ENCODE measurements around the gene SMAP2.

SMAP2 gene

GRCh38 chr1:40391688-40392145 is 18.2 kb downstream of the SMAP2 start:
- DNase-seq, result no peak

- DNase-seq, result no peak
These were observed 18.7 kb downstream of the SMAP2 start for GRCh38 chr1:40392221-40392620.

DNA sequence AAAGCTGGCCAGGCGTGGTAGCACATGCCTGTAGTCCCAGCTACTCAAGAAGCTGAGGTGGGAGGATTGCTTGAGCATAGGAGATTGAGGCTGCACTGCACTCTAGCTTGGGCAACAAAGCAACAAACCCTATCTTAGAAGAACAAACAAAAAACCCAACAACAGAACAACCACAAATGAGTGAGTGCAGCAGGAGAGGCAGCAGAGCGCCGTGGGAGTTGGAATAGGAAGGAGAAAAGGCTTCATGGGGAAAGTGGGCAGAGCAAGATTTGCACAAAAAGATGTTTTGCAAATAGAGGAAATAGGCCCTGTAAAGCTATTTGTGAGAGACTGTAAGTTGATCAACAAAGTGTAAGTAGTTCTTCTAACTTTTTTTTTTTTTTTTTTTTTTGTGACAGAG is 19.6 kb downstream of the SMAP2 start:
- DNase-seq, result no peak

DNA sequence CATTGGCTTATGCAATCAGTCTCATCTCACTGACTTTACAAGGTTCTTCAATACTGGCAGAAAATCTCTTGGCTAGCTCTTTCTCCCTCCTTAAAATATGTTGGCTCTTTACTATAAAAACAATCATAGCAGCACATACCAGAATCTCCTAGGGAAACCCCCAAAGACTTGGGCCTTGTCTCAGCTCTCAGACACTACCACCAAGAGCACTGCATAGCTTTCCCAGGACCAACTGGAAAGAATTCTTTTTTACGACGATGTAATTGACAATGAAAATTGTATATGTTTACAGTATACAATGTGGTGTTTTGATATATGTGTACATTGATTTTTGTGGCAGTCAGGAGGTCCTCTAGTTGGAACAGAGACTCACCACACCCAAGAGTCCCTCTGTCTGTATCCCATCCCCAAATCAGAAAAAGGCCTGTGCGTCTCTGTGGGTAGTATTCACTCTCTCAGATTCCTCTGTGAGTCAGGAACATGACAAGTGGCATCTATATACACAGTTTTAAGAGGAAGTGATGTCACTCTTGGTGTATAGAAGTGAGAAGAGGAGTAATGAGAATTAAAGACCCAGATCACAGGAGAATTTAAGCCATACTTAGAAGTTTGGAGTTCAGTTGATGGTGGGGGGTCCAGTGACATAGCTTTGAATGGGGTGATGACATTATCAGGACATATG is 21.1 kb downstream of the SMAP2 start:
- DNase-seq, result no peak

DNA sequence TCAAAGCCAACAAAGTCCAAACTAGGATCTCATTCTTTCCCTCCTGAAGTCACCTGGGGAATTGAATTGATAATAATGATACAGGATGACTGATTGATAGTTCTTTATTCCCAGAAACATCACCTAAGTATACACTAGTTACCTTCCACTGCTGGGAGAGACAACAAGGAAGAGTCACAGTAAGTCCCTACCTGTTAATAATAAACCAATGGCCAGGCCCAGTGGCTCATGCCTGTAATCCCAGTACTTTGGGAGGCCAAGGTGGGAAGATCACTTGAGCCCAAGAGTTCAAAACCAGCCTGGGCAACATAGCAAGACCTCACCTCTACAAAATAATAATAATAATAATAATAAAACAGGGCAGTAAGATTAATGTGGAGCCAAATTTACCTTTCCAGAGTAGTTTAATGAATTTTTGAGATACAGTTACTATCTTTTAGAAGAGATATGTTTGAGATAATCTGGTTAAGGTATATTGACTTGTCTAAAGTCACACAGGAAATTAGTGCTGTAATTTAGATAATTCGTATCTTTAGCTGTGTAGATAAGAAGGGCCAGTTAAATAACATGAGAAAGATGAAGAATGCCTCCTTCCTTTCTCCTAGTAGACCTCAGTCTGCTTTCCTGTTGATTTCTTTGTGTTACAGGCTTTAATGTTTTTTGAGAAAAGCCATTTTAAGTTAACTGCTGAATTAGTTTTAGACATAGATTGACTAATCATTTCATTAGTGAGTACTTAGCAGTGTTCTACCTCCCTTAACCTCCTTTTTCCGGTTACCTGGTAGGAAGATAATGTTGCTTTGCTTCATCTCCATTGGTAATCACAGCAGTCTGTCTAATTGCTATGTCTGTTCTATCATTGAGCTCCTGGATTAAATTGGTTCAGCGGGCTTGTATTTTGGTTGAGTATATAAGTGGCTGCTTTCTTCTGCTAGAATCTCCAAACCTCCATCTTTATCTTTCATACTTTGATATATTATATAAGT is 22.0 kb downstream of the SMAP2 start:
- DNase-seq, result no peak

- DNase-seq, result no peak
These were observed 22.9 kb downstream of the SMAP2 start for GRCh38 chr1:40396420-40396819.

DNA sequence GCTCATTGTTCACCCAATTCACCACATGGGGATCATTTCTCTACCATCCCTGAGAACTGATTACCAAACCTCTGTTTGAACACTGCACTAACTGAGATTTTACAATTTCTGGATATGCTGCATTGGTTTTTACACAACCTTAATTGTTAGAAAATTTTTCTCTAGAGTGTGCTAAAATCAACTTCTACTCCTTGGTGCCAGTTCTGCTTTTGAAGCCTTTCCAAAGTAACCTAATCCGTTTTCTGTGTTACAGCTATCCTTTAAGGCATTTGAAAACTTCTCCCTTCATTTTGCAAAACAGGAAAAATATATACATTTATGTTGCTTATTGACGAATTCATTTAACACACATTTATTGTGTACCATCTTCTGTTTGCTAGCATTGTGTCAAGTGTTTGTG is 23.7 kb downstream of the SMAP2 start:
- DNase-seq, result no peak

- DNase-seq, result no peak
These were observed 26.6 kb downstream of the SMAP2 start for GRCh38 chr1:40399984-40400704.

DNA sequence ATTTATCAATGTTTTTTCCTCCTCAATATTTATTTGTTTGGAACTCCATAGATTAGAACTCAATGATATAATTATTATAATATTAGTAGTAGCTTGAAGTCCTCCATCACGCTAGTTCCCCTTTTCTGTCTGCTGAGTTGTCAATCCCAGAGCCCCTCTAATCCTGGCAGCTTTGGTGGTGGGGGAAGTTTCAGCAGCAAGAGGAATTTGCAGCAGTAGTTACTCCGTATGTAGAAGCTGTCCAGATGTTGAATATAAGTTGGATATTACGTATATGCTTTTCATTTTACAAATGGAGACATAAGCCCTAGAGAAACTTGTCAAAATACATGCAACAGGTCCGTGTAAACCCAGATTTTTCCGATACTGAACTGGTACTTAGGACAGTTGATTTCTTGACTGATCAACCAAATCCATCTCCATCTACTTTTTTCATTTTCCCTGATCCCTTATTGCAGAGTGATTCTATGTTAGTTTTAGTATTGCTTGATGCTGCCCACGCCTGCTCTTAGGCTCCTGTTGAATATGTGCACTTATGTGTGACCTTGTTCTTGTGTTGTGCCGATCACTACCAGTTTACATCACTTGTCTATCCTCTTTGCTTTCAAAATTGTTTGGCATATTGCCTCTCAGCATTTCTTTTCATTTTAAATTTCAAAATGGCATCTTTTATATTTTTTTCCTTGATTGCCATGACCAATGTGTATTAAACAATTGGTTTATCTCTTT is 28.1 kb downstream of the SMAP2 start:
- DNase-seq, result no peak

- no peak for DNase-seq
These were observed 31.3 kb downstream of the SMAP2 start for GRCh38 chr1:40404670-40405462.

DNA sequence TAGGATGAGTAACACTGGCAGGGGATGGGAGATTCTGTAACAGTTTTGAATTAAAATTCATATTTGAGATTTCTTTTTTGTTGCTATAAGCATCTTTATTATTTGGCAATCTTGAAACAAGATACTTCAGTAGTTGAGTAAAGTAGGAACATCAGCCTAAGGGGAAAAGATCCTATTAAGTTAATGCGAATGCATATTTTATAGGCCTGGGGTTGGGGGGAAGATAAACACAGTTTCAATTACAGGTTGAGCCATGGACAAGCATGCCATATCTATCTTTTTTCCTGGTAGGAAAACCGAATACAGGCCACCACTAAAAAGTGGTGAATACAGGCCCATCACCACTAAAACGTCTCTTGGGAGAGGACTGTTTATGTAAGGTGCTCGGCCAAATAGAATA is 32.3 kb downstream of the SMAP2 start:
- DNase-seq, result no peak

DNA sequence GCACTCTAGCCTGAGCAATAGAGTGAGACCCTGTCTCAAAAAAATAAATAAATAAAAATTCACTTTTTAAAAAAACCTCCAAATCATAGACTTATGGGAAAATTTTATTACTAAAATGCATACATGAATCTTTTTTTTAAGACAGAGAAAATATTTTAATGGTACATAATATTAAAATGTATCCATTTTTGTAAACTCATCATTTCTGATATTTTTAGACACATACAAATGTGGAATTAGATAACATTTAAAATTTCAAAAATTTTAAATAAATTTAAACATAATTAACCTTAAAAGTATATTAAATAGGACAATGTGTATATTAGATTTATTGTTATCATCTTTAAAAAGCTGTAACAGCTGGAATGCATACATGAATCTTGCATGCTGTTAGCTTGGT is 33.9 kb downstream of the SMAP2 start:
- DNase-seq, result no peak

DNA sequence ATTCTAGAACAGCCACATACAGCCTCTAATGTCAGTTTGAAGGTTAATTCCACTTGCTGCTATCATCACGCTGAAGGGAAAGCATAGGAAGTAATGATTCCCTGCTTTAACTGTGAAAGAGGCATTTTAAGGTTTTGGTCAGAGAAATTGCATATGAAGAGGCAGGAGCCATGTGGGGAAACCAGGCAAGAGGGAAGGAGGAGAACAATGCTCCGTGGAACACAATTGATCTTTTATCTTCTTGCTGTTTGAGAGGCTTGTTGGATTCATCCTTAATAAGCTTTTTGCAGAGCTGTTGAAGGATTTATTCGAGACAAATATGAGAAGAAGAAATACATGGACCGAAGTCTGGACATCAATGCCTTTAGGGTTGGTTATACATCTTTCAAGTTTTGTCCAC is 35.9 kb downstream of the SMAP2 start:
- no peak for DNase-seq

DNA sequence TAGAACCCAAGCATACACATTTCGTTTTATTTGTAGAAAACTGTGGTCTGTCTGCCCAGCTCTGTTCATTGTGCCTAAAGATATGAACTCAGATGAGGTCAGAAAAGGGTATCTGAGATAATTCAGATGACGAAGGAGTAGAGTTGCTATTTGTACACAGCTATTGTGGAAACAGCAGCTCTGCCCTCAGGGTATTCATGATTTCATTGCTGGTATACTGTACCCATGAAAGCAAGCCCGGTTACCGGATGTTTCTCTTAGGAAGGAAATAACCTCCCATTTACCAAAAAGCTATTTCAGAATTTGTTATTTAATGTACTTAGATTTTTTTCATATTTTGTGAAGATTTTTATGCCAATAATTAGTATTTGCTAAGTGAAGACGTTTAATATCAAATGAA is 37.8 kb downstream of the SMAP2 start:
- DNase-seq, result no peak

- no peak for DNase-seq
These were observed 38.3 kb downstream of the SMAP2 start for GRCh38 chr1:40411843-40412242.

DNA sequence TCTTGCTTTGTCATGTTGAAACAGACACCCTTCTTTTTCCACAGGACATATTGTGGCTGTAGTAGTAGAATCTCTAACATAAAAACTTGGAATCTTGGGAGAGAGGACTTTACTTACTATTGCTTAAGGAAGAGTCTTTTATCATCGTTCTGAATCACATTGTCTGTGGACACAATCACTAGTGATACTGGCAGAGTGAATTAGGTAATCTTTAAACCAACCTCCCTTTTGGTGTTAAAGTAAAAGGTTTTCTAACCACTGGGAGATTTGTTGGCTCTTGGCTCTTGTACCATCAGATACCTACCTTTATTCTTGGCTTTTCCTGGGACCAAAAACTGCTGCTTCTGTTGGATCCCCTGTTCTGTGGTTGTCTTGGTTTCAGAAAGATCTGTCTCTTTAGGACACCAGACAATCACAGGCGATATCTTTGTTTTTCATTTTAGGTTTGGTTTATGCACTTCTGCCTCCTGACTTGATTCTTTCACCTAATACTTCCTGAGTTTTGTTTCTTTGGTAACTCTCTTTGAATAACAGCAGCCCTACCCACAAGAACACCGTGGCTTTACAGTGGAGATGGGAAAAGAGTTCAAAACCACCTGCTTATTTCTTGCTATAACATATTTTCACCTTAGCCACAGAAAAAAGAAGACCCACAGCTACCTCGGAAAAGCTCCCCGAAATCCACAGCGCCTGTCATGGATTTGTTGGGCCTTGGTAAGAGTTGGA is 40.2 kb downstream of the SMAP2 start:
- DNase-seq, result no peak

- DNase-seq, result no peak
These were observed 40.8 kb downstream of the SMAP2 start for GRCh38 chr1:40414331-40414730.

- DNase-seq, result no peak
These were observed 43.2 kb downstream of the SMAP2 start for GRCh38 chr1:40416709-40417108.

GRCh38 chr1:40421431-40422384 is 48.2 kb downstream of the SMAP2 start:
- no peak for DNase-seq
